ENCODE measurements around the gene LIN7B. TPM values are rescaled to one million over a fixed set of nuclear protein-coding genes. Genes with fewer than 3 reads are reported as not detected.

Gene LIN7B
- total RNA-seq, 1 experiment from 2014 or later: 4.2 TPM

DNA sequence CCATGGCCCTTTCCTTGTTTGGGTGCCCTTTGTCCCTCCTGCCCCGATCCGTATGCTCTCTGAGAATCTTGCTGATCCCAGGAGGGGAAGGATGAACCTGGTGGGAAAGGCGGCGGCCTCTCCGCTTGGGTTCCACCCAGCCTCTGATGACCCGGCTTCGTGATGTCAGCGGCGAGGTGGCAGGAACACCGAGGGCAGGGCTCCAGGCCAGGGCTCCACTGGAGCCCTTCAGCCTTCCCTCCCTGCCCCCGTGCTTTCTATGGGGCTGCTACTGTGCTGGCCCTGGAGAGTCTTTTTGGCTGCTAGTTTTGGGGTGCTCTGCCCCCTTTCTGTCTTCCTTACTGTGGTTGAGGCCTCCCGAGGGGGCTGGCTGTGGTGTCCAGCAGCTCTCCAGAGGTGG, 11.9 kb upstream of the LIN7B start:
- Histone ChIP-seq H2AK5ac (ENCODE audit: insufficient read length, low read length) (no peak overlapping the region), H4K5ac (ENCODE audit: insufficient read length, low read depth, low read length) (no peak overlapping the region), H2BK5ac (ENCODE audit: insufficient read length, low read length) (no peak overlapping the region), H2BK120ac (ENCODE audit: low read depth, low read length, poor library complexity, severe bottlenecking) (no peak overlapping the region), H3T11ph (ENCODE audit: low read length) (no peak overlapping the region), H3K79me1 (ENCODE audit: insufficient read depth, low read depth, low read length, poor library complexity, severe bottlenecking) (no peaks in the 10 kb centered on the region), H3K27me3 (ENCODE audit: insufficient read depth, low read length) (no peaks in the 10 kb centered on the region), H3K9me3 (ENCODE audit: control insufficient read depth, low read depth, low read length) (no peaks in the 10 kb centered on the region), H3K4ac (ENCODE audit: low read depth, low read length) (no peak overlapping the region), H3K4me1 (ENCODE audit: insufficient read depth, low read length) (no peaks in the 10 kb centered on the region), H4K20me1 (ENCODE audit: control insufficient read depth, insufficient read depth, insufficient read length) (no peaks in the 10 kb centered on the region), H2BK15ac (ENCODE audit: low read depth, low read length) (no peak overlapping the region), H3K23ac (ENCODE audit: insufficient read length, low read depth, low read length) (no peak overlapping the region), H4K8ac (replicated peaks; ENCODE audit: insufficient read length, low read depth, low read length) (no peak overlapping the region), H3K56ac (ENCODE audit: insufficient read length, low read depth, low read length) (no peak overlapping the region), H4K91ac (ENCODE audit: insufficient read length, low read depth, low read length) (no peak overlapping the region), H3K4me2 (ENCODE audit: insufficient read depth, insufficient read length, low read length) (no peak overlapping the region), H3K18ac (ENCODE audit: insufficient read length, low read depth, low read length) (no peak overlapping the region), H3K23me2 (ENCODE audit: insufficient read length, low read depth, low read length, poor library complexity, severe bottlenecking) (no peaks in the 10 kb centered on the region), H3K79me2 (ENCODE audit: insufficient read depth, low read length) (no peaks in the 10 kb centered on the region), H3K9ac (ENCODE audit: extremely low read depth, insufficient read length, low read length) (no peak overlapping the region), H3K27ac (ENCODE audit: insufficient read length, low read depth, low read length) (no peak overlapping the region), H2BK12ac (ENCODE audit: insufficient read length, low read depth, low read length) (no peak overlapping the region), H3K14ac (ENCODE audit: insufficient read depth, low read length) (no peak overlapping the region), H2AFZ (ENCODE audit: low read length) (no peak overlapping the region), H2BK20ac (ENCODE audit: low read depth, low read length, poor library complexity, severe bottlenecking) (no peak overlapping the region)
- peak overlapping the region in 2 of 3 experiments; percentile 59 to 72; a peak in 3 of 7 replicates for H3K27ac Mint-ChIP-seq
- WGBS (ENCODE audit: extremely low coverage, insufficient read length, low lambda C conversion rate): no CpG with 5 or more reads among the region's 12 CpGs
- DNase-seq: no peak
- H3K27me3 Mint-ChIP-seq (ENCODE audit: low read depth): no peaks in the 10 kb centered on the region; the same call in 1 of the 2 replicates
- peaks cover 10 to 22% of the 10 kb centered on the region in 2 experiments for H3K4me1 Mint-ChIP-seq
- peaks cover 58 to 86% (median 82%) of the 10 kb centered on the region in 3 experiments for H3K36me3 Mint-ChIP-seq (ENCODE audit: insufficient read depth in 1 of 3, low read depth in 3 of 3)
- no peak for TF ChIP-seq CTCF (conservative IDR thresholded peaks at IDR 0.05)
- H3K4me3 Mint-ChIP-seq: no peak overlapping the region
- H3K9me3 Mint-ChIP-seq: peaks cover 0 to 2% of the 10 kb centered on the region in 2 experiments; a peak in 2 of 5 replicates

Data from H9 (cell line).